Testis (tissue), 2 donors: ENCODE results near the gene IPO4.

Experiments used
- POLR2A ChIP-seq: fragments of 450-650 bp; IDR thresholded peaks from one replicate; pipeline ENCODE4 v1.6.1; 2017; ENCODE audit warnings: antibody characterized with exemption, mild to moderate bottlenecking, moderate library complexity
- TF ChIP-seq, protein P1 (sequence below), 3 experiments: fragments of 450-650 bp in 2 of 3; fragments of 200-600 bp in 1 of 3; sonication (generic) in 1 of 3; IDR thresholded peaks; one replicate each; pipeline ENCODE4 v1.5.1; 2016 to 2019; ENCODE audit warnings: antibody characterized with exemption in 3 of 3, mild to moderate bottlenecking in 2 of 3, moderate library complexity in 1 of 3

DNA sequence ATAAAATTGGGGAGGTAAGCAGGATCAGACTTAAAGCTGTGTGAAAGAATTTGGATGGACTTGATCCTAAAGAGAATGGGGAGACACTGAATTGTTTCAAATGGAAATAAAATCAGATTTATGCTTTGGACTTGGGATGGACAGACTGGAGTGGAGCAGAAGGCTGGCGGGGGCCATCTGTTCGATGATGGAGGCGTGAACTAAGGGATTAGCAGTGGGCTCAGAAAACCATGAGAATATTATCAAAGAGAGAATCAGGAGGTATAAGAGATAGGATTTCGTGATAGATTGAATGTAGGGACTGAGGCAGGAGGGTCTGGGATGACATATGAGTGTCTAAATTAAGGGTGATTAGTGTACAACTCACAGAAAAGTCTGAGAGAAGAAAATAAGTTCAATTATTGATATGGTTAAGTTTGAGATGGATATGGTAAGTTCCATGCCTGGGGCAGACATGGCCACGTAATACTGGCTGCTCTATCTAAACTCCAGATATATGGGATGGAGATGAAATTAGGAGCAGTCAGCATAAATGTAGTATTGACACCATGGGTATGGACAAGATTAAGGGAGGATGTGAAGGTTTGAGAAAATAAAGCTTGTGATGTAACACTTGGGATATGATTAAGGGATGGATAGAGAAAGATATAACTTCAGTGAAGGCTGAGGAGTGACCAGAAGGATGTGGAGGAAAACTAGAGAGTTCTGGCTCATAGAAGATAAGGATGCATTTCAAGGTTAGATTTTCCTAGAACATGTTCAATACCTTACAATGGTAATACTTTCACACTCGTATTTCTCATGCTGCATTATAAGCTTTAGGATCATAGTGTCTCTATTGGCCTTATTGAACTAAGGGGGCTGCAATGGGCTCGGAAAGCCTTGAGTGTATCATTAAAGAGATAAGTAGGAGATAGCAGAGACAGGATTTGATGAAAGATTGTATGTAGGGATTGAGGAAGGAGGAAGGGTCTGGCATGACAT lies 15.8 kb upstream of the IPO4 start:
- TF ChIP-seq, protein P1, sequence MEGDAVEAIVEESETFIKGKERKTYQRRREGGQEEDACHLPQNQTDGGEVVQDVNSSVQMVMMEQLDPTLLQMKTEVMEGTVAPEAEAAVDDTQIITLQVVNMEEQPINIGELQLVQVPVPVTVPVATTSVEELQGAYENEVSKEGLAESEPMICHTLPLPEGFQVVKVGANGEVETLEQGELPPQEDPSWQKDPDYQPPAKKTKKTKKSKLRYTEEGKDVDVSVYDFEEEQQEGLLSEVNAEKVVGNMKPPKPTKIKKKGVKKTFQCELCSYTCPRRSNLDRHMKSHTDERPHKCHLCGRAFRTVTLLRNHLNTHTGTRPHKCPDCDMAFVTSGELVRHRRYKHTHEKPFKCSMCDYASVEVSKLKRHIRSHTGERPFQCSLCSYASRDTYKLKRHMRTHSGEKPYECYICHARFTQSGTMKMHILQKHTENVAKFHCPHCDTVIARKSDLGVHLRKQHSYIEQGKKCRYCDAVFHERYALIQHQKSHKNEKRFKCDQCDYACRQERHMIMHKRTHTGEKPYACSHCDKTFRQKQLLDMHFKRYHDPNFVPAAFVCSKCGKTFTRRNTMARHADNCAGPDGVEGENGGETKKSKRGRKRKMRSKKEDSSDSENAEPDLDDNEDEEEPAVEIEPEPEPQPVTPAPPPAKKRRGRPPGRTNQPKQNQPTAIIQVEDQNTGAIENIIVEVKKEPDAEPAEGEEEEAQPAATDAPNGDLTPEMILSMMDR (IDR thresholded peaks at IDR 0.05) = no peak
- no peak for TF ChIP-seq POLR2A
